GM19025 (cell line): ENCODE results near the gene MXRA8.
"Not testable (repeated sequence)": the region's sequence is repeated elsewhere in the genome, so short reads cannot be mapped to it uniquely, and the experiment has no call there.

Experiments
- ATAC-seq: cut with Tn5 transposase; IDR thresholded peaks from one replicate; pipeline ENCODE4 v1.9.1; 2021; ENCODE audit warnings: mild to moderate bottlenecking, low read depth, moderate library complexity; ENCODE audit not compliant: unreplicated experiment

The MXRA8 gene

GRCh38 chr1:1370771-1371300 is 12.5 kb upstream of the MXRA8 start:
- ATAC-seq: no peak

DNA sequence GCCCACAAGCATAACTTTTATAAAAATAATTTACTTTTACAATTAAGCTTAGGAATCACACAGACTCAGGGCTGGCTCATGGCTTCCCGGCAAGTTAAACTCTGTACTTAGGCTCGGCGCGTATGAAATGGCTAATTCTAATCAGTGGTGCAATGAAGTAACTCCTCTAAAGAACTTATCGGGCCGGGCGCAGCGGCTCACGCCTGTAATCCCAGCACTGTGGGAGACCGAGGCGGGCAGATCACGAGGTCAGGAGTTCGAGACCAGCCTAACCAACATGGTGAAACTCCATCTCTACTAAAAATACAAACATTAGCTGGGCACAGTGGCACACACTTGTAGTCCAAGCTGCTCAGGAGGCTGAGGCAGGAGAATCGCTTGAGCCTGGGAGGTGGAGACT is 11.7 kb upstream of the MXRA8 start:
- ATAC-seq: not testable (repeated sequence)

DNA sequence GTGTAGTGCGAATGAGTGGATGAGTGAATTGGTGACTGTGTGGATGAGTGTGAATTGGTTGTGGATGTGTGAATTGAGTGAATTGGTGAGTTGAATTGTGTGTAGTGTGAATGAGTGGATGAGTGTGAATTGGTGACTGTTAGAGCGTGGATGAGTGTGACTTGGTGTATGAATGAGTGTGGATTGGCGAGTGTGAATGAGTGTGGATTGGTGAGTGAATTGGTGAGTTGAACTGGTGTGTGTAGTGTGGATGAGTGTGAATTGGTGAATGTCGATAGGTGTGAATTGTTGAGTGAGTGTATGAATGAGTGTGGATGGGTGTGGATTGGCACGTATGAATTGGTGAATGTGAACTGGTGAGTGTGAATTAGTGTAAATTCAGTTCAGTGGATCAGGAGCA is 9.0 kb upstream of the MXRA8 start:
- no peak for ATAC-seq

GRCh38 chr1:1366699-1367066 is 8.3 kb upstream of the MXRA8 start:
- no peak for ATAC-seq

DNA sequence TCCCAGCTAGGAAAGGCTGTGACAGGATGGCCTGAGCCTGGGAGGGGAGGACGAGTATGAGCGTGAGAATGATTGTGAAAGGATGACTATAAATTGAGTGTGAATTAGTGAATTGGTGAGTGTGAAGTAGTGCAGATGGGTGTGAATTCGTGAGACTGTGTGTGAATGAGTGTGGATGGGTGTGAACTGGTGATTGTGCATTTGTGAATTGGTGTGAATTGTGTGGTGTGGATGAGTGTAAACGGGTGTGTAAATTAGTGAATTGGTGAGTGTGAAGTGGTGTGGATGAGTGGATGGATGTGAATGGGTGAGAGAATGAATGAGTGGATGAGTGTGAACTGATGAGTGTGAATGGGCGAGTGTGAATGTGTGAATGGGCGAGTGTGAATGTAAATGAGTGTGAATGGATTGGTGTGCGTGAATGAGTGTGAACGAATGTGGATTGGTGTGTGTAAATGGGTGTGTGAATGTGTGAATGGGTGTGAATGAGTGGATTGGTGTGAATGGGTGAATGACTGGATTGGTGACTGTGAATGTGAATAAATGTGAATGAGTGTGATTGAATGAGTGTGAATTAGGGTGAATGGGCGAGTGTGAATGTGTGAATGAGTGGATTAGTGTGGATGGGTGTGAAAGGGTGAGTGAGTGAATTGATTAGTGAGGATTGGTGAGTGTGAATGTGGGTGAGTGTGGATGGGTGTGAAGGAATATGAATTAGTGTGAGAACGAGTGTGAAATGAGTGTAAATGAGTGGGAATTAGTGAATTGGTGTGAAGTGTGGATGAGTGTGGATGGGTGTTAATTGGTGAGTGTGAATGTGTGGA is 7.7 kb upstream of the MXRA8 start:
- no peak for ATAC-seq

- ATAC-seq: no peak
Observed at GRCh38 chr1:1364266-1364665, 5.9 kb upstream of the MXRA8 start.

DNA sequence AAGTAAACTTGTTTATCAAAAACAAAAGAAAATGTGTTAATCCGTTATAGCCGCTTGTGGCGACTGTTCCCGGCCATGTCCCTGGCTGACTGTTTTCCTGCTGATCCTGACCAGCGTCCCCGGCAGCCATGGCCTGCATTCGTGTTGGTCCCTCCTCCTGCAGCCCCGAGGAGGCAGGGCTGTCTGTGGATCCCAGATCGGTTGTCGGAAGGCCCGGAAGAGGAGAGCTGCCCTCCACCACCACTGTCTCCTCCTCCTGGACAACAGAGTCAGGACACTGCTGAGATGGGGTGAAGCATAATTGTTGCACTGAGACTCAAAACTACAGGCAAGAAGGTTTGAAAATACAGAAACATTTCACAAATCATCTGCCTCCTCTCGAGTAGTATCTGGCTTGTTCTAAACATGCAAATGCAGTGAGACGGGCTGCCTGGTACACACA is 3.6 kb upstream of the MXRA8 start:
- ATAC-seq: no peak

DNA sequence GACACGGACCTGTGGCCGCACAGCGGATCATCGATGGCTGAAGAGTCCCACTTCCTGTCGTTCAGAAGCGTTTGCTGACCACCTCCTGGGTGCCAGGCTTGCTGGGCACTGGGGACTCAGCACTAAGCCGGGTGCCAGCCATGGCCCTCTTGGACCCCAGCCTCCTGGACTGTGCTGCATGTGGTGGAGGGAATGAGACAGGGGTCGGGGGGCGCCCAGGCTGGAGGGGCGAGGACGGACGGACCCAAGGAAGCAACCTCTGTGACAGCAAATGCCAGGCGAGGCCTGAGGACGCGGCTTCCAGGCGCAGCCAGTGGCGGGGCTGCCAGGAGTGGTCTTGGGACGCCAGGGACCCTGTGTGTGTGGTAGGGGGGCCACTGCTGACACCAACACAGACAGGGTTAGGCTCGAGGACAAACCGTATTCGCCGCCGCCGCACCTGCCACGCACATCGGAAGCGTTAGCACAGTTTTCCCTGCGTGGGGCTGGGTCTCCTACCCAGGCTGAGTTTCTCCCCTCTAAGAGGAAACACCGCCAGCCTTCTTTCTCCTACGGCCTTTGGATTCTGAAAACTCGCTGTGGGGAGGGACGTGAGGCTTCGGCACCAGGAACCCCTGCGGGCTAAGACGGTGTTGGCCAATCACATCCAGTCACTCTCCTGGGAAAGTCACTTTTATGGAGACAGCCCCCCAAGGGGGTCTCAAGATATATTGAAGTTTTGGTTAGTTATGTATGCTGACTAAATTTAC is 3.1 kb upstream of the MXRA8 start:
- ATAC-seq: no peak

DNA sequence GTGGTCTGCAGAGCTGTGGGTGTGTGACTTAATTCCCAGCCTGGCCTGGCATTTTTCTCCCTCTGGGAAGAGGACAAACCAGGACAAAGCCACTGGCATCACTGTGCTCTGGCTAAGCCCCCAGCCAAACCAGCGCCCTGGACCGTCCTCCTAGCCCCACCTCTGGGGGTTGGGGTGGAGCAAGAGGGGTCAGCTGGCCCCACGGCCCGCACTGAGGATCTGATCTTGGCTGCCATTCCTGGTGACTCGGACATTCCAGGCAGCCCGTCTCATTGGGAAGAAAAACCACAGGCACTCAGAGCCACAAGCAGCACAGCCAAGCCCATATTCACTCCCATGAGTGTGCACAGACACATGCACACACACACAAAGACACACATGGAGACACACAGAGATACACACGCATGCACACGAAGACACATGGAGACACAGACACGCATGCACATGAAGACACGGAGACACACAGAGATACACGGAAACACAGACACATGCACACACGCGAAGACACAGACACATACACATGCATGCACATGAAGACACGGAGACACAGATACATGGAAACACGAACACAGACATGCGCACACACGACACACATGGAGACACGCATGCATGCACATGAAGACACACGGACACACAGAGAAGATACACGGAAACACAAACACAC is 2.3 kb upstream of the MXRA8 start:
- no peak for ATAC-seq

GRCh38 chr1:1359664-1360468 is 1.5 kb upstream of the MXRA8 start:
- no peak for ATAC-seq

GRCh38 chr1:1359308-1359663 is 931 bp upstream of the MXRA8 start:
- no peak for ATAC-seq

GRCh38 chr1:1357871-1358432 is 403 bp downstream of the MXRA8 start:
- no peak for ATAC-seq

- no peak for ATAC-seq
Observed at GRCh38 chr1:1356796-1357401, 1.5 kb downstream of the MXRA8 start.

DNA sequence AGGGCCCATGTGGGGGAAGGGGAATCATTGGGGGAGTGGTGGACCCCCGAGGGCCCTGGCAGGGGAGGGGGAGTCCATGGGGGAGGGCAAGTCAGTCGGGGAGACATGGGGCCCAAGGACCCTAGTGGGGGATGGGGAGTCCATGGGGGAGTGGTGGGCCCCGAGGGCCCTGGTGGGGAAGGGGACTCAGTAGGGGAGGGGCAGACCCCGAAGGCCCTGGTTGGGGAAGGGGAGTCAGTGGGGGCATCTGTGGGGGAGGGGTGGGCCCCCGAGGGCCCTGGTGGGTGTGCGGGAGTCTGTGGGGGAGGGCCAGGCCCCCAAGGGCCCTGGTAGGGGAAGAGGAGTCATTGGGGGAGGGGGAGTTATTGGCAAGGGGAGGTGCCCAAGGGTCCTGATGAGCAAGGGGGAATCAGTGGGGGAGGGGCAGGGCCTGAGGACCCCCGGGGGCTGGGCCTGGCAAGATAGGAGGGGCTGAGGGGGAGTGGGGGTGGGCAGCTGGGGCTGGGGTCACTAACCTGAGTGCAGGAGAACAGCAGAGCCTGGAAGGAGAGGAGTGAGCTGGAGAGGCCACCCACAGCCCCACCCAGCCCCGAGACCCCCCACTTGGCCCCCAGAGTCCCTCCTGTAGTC is 2.1 kb downstream of the MXRA8 start:
- no peak for ATAC-seq

DNA sequence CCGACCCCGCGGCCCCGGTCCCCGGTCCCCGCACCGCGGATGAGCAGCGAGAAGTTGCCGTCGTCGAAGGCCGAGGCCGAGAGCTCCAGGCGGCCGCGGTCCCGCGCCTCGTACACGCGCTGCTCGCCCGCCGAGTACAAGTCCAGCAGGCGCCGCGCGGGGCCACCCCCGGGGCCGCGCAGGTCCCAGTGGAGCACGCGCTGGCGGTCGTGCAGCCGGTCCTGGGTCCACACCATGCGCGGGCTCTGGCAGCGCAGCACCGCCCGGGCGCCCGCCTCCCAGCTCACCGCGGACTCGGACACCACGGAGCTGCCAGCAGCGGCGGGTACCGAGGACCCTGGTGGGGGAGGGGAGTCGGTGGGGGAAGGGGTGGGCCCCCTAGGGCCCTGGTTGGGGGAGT is 2.9 kb downstream of the MXRA8 start:
- ATAC-seq: no peak

GRCh38 chr1:1354271-1355247 is 3.8 kb downstream of the MXRA8 start:
- no peak for ATAC-seq

GRCh38 chr1:1353389-1354151 is 4.8 kb downstream of the MXRA8 start:
- ATAC-seq: no peak
